HG03432 (cell line): ENCODE measurements around the gene KRT73.

Experiments
- ATAC-seq: cut with Tn5 transposase; IDR thresholded peaks from one replicate; pipeline ENCODE4 v1.9.1; 2021; ENCODE audit warnings: mild to moderate bottlenecking, moderate library complexity; ENCODE audit not compliant: unreplicated experiment

KRT73 gene

DNA sequence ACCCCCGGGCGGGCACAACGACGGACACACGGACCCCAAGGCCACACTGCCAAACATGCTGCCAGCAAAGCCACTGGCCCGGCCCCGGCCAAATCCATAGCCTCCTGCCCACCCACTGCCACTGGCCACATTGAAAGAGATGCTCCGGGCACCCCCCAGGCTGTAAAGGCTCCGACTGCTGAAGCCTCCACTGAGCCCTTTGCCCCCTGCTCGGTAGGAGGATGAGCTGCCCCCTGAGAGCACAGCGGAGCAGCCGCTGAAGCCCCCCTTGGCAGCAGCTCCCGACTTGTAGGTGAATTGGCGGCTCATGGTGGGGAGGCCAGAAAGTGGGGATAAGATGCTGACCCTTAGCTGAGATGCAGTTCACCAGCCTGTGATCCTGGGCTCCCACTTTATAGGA, at the start of gene KRT73:
TSS of gene KRT73 (minus strand) at position 344 of the 400 bp plus-strand sequence. CDS start at position 309, 35 bp downstream.
- ATAC-seq, result no peak

DNA sequence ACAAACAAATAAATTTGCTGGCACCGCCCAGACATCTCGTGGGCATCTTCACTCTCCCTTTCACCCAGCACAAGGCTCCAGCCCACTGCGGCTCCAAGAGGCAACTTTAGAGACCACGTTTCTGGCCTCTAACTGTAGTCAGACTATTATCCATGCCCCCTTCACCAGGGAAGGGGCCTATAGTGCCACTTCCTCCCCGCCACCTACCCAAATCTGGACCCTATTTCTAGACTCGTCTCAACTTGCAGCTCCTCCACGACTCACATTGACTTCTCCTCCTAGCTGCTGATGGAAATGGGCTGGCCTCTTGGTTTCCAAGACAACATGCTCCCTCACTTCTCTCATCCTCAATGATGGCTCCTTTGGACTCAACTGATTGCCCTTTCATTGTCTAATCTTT, 49.6 kb upstream of the KRT73 start:
- ATAC-seq, result no peak

DNA sequence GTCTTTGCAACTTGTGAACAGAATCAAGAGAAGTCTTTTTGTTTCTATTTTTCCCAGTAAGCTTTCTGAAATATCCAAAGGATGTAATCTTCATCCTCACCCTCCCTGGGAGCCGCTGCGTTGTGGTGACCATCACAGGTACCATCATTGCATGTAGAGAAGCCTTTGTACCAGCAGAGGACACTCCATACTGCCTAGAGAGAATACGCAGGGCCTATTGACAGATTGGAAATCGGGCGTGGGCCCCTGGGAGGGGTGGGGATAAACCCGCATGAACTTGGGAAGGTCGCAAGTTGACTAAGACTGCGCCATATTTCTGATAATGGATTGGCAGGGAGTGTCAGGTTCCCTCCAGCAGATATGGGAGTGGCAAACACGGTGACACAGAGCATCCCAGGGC, 49.1 kb upstream of the KRT73 start:
- no peak for ATAC-seq

DNA sequence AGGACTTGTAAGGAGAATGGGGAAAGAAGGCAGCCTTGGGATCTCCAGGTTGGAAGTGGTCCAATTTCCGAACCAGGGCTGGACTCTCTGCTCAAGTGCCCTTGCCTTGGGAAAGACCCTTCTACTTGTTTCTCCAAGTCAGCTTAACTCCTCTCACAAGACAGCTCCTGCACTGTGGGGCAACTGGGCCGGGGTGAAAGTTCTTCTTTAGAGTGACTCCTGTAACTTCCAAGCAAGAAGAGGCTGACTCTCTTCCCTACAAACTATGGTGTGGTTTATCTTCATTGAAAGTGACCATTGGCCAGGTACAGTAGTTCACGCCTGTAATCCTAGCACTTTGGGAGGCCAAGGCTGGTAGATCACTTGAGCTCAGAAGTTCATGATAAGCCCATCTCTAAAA, 48.1 kb upstream of the KRT73 start:
- ATAC-seq, result no peak

DNA sequence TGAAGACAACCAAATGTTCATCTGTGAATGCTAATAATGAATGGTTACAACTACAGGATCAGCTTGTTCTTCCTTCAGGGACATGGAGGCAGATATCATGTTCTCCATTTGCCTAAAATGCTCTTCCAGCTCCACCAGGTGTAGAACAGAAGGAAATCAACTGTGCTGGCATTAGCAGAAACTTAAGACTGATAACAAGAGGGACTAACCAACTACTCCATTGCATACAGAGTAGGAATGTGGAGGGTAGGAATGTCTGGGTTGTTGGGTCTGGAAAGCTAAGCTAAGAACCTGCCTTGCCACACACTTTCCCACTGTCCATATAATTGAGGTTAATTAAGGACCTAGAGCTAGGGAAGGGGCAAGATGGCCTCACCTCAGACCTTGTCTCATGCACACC, 45.1 kb upstream of the KRT73 start:
- no peak for ATAC-seq

DNA sequence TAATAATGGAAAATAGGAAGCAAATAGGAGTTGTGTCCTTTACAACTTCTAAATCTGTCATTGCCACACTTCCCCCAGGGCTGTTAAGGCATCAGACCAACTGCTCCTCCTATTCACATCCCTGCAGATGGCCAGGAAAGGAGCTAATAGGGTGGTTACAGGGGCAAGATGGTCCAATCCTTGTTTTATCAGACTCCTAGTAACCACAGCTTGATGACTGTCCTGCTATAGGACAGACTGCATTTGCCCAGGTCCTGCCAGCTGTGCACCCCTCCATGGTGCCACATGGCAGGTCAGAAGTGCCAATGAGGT, 44.5 kb upstream of the KRT73 start:
- no peak for ATAC-seq

DNA sequence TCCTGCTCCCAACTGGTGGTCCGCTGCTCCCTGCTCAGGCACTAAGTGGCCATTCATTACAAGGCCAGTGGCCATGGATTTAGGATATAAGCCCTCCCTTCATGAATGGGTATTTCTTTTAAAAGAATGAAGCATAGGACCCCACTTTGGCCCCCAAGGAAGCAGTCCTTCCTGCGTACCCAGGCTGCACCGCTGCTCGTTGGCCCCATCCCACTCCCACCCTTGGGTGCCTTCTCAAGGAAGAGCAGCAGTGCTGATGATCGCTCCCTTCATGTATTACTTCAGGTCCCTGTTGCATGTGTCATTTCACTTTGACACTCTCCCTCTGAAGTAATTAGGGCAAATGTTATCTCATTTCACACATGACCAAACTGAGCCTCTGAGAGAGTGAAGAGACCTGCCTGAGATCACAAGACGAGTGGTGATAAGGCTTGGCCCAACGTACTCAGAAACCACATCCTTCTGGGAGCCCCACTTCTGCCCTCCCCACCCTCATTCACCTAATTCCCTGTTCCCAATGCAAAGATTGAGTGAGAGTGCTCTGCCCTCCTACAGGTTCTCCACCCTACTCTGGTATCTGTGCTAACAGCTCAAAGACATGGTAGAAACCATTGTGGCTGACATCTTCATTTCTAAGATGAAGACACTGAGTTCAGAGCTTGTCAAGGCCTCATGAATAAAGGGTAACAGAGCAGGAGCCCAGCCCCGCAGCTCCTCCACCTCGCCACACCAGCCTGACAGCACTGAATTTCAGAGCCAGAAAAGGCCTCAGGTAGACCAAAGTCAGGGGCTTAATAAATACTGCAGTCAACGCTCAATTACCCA, 43.9 kb upstream of the KRT73 start:
- ATAC-seq, result no peak

DNA sequence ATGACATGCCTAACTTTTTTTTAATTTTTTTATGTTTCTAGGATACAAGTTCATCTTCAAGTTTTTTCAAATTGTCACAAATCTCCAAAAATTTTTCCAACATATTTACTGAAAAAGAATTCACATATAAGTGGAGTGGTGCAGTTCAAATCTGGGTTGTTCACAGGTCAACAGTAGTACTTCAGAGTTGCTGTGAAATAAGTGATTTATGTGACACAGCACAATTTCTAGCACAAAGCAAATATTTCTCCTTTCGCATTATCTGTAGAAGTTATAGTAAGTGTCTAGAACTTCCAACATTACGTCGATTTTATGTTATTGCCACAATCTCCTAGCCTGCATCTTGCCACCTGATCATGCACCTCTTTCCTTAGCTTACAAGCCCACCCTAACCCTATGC, 43.3 kb upstream of the KRT73 start:
- ATAC-seq, result no peak

DNA sequence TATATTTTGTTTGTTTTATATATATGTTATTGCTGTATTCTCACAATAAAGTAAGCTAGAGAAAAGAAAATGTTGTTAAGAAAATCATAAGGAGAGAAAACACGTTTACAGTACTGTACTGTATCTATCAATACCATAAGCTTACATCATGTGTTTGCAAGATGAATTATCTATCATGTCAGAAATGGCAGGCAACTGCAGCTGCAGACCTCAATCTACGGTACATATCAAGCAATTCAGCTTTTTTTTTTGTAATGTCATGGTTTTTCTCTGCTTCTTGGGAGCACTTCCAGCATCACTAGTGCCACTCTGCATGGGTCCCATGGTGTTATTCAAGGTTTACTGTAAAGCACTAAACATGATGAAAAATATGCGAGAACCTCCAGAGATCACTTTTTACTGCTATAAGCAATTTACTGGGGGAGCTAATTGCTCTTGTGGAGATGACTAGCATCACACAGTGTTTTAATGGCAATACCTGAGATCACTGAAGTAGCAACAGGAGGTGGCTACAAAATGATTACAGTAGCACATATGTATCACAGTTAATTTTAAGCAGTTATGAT, 42.7 kb upstream of the KRT73 start:
- ATAC-seq, result no peak

DNA sequence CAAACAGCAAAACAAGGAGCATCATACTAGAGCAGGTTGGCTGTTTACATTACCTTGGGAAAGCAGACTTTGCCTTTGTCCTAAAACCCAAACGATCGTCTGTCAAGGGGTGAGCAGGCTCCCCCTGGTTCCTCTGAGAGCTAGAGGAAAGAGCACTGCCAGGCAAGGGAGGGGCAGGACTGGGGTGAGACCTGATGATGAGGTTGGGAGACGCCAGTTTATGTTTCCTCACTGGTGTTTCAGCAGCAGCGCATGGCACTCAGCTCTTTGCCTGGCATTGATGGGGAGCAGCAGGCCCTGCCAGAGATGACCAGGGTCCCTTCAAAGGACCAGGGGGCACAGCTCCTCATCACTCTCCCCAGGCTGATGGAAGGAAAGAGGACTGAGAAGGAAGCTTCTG, 41.6 kb upstream of the KRT73 start:
- no peak for ATAC-seq

DNA sequence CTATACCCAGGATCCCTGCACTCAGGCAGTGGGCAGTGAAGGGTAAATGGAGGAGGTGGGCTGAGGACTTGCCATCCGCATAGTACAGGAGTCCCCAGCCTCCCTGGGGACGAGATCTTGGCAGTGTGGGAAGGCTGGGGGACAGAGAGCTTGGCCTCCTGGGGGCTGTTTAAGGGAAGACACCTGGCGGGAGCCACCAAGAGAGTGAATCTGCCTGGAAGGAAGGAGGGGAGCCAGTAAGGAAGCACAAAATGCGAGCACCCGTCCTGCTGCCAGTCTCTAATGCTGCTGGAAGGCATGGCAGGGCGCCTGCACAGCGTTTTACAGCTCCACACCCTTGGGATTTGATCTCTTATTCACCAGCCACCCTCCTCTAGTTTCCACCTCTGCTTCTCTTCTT, 41.0 kb upstream of the KRT73 start:
- ATAC-seq, result no peak

DNA sequence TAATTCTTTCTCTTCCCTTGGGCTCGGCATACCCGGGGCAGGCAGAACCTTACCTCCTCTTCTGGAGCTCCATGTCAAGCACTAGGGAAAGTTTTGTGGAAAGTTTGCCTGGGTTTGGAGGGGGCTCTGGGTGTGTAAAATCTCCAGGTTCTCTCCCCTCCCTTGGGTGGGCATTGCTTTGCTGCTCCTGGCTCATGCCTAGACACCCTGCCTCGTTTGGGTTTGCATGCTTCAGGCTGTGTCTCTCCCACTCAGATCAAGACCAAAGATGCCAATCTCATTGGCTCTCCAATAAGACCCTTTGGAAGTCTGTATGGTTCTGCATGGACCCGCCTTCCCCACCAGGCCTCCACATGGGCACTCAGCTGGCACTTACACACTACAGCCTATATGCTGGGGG, 39.8 kb upstream of the KRT73 start:
- ATAC-seq, result no peak

DNA sequence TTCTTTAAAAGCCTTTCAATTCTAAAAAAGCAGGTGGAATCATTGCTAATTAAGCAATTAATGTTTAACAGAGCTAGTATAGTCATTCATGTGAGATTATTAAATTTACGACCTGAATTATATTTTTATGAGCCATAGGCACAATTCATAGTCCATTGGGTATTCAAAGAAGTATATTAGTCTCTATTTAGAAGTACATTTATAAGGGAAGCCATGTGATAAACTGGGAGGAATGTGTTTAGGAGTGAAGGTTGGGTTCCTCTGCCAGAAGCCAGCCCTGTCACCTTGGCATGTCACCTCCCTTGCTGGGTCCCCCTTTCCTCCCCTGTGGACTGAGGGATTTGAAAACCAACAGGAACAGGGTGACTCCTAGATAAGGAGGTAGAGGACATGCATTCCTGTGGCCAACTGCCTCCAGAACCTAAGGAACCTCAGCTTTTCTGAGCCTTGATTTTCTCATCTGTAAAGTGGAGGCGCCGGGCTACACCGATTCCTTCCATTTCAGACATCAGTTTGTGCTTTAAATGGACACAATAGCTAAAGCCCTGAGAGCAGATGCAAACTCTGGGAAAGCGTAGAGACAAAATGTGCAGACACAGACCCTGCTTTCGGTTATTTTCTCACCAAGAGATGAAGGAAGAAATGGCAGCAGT, 39.0 kb upstream of the KRT73 start:
- ATAC-seq, result no peak

DNA sequence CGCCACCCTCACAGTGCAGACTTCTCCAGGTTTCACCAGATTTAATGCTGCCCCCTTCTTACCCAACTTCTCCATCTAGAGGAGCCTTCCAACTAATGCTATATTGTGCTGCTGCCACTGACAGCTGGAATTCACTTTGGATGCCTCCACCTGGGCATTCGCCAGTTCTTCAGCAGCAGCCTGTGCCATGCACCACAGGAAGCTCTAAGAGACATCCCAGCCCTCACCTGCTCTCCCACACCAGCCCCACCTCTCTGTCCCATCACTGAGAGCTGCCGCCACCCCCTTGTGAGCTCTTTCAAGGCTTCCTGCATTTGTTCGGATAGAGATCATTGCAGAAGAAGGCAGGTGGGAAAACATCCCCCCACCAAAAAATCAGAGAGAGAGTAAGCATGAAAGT, 38.3 kb upstream of the KRT73 start:
- no peak for ATAC-seq

DNA sequence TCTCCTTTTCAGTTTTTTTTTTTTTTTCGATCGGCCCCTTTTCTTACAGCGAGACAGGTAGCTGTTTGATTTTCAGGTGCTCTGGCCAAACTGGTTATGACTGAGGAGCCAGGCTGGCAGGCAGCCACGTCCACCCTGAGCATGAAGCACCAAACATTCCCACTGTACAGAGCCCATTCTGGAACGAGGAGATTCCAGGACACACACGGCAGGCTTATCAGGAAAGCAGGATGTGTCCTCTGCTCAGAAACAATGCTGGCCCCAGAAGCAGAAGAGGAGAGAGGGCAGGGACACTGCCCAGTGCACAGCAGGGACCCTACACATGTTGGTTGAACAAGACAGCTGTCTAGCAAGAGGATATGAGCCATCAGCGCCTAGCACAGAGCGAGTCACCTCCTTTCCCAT, 37.4 kb upstream of the KRT73 start:
- no peak for ATAC-seq

DNA sequence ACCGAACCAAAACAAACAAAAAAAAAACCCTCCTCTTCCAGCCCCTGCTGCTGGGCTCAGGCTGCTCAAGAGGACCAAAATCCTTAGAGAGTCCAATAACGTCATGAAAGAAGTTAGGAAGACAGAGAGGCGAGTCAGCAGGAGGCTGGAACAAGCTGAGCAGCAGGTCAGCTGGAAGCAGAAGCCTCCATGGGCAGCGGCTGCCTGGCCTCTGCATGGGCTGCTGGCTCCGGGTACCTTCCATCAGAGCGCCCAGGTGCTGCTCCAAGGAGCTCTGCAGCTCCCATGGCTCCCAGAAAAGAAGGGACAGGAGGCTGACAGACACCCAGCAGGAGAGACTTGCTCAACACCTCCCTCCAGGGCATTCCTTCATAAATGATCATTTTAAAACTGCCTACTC, 36.9 kb upstream of the KRT73 start:
- ATAC-seq, result no peak

DNA sequence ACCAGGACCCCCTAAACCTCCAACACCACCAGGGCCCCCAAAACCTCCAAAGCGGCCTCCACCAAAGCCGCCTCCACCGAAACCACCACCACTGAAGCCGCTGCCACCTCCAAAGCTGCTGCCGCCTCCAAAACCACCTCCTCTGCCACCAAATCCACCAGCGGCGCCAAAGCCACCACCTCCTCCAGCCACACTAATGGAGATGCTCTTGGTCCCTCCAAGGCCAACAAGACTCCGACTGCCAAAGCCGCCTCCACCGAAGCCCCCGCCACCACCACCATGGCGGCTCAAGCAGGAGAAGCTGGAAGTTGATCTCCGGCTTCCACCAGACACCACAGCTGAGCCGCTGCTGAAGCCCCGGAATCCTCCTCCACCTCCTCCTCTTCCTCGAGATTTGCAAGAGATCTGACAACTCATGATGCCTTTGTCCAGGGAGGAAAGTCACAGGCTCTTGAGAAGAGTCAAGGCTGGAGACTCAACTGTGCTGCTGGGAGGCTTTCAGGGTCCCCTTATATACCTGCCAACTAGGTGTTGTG, 33.4 kb upstream of the KRT73 start, which contains the start of gene KRT2:
TSS of gene KRT2 (minus strand) at position 486 of the 536 bp plus-strand sequence. CDS start at position 417, 69 bp downstream.
- no peak for ATAC-seq

DNA sequence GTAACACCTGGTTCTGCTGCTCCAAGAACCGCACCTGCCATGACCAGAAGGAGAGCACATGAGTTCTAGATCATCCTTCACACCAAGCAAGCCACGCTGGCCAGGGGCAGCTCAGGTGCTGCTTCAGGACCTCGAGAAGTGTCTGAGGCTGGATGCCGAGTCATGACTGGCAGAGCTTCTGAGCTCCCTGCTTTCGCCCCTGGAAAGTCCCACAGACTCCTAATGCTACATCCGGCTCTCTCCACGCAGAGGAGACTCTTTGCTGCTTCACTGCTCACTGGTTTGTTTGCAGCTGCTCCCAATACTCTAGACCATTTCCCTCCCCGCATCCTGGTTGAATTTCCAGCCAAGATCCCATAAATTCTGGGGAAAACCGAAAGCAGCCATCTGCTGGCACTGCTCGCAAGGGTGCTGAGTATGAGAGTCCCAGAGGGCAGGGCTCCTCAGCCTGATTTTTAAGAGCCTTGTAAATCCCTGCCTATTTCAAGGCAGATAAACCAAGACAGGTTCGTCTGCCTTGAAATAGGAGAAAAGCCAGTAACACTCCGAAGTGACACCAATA, 32.2 kb upstream of the KRT73 start:
- no peak for ATAC-seq

DNA sequence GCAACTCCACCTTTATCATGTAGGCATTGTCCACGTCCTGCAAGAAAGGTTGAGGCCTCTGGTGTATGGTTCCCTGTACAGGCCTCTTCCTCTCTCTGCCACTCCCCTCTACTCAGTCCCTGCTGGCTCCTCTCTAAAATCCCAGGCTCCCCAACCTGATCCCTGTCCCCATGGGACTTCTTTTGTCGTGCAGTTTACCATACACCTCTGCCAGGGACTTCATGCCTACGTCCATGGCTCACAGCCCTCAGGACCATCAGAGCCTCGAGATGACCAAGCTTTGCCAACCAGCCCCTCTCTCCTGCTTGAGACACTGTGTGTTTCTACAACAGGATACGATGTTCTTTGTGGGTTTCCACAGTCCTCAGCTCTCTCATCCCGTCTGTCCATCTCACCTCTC, 30.7 kb upstream of the KRT73 start:
- no peak for ATAC-seq

DNA sequence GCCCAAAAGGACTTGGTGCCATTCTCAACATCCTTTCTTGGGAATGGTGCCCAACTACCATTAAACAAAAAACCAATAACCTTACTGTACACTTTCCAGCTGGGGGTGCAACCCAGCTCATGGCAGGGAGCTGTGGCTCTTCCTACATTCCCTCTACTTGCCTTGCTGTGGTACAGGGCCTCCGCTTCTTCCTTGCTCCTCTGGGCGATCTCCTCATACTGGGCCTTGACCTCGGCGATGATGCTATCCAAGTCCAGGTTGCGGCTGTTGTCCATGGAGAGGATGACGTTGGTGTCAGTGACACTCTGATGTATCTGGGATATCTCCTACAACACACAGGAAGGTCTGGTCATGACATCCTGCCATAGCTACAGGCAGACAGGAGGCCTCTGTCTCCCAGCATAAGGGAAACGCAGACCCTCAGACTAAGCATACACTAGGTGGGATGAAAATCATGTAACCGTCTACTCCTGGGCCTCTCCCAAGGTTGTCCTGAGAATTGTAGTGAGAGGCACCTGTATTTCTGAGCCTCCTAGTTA, 29.7 kb upstream of the KRT73 start:
- ATAC-seq, result no peak

DNA sequence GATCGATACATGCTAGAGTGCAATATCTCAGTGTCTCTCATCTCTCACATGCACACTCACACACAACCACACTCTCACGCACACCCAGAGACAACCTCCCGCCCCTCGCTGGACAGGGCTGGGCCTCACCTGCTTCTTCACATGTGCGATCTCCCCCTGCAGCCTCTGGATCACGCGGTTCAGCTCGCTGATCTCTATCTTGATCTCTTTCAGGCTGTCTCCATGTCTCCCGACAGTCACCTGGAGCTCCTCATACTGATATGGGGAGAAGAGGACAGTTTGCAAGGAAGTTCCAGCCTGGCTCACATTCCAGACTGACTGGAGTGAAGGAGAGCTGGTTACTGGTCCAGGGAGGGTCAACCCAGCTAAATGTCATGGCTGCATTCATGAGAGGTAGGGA, 29.2 kb upstream of the KRT73 start:
- ATAC-seq, result no peak
